Hepatocyte (in vitro differentiated cells): Measurements from ENCODE around the gene KNCN. TPM values are rescaled to one million over a fixed set of nuclear protein-coding genes. Genes with fewer than 3 reads are reported as not detected.

Experiments used
- DNase-seq: peaks from one replicate; pipeline ENCODE4 v3.0.0-alpha.2; 2016; ENCODE audit warnings: low spot score
- H2AFZ ChIP-seq: fragments of 200-600 bp; sonication (generic); 2 replicates; pipeline ENCODE4 v1.6.0; 2016; ENCODE audit warnings: antibody characterized with exemption, mild to moderate bottlenecking
- H3K27ac ChIP-seq: fragments of 200-600 bp; sonication (generic); 2 replicates; pipeline ENCODE4 v1.5.1; 2016; ENCODE audit warnings: mild to moderate bottlenecking
- H3K27me3 ChIP-seq: fragments of 200-600 bp; sonication (generic); 2 replicates; pipeline ENCODE4 v1.6.1; 2016
- H3K36me3 ChIP-seq: fragments of 200-600 bp; sonication (generic); replicated peaks from 2 replicates; pipeline ENCODE4 v1.5.1; 2016; ENCODE audit warnings: low read depth; ENCODE audit not compliant: insufficient read depth
- H3K4me1 ChIP-seq: fragments of 200-600 bp; sonication (generic); 2 replicates; pipeline ENCODE4 v1.5.1; 2016; ENCODE audit warnings: mild to moderate bottlenecking, moderate library complexity; ENCODE audit not compliant: insufficient read depth
- H3K4me2 ChIP-seq: fragments of 200-600 bp; sonication (generic); 2 replicates; pipeline ENCODE4 v1.6.0; 2016
- H3K4me3 ChIP-seq: fragments of 200-600 bp; sonication (generic); 2 replicates; pipeline ENCODE4 v1.5.1; 2016; ENCODE audit warnings: mild to moderate bottlenecking
- H3K79me2 ChIP-seq: fragments of 200-600 bp; sonication (generic); 2 replicates; pipeline ENCODE4 v1.6.0; 2017; ENCODE audit warnings: mild to moderate bottlenecking
- H3K9me2 ChIP-seq: fragments of 200-600 bp; sonication (generic); replicated peaks from 2 replicates; pipeline ENCODE4 v1.6.0; 2017; ENCODE audit warnings: mild to moderate bottlenecking; ENCODE audit not compliant: insufficient read depth
- H3K9me3 ChIP-seq: fragments of 200-600 bp; sonication (generic); 2 replicates; pipeline ENCODE4 v1.5.1; 2016; ENCODE audit warnings: low read depth, mild to moderate bottlenecking
- H4K20me1 ChIP-seq: fragments of 200-600 bp; sonication (generic); 2 replicates; pipeline ENCODE4 v1.6.0; 2016; ENCODE audit warnings: mild to moderate bottlenecking; ENCODE audit not compliant: insufficient read depth, poor library complexity, severe bottlenecking
- EZH2 ChIP-seq: fragments of 200-600 bp; sonication (generic); IDR thresholded peaks from 2 replicates; pipeline ENCODE4 v1.6.1; 2016; ENCODE audit warnings: antibody characterized with exemption, mild to moderate bottlenecking, borderline replicate concordance
- EZH2phosphoT487 ChIP-seq: fragments of 200-600 bp; sonication (generic); IDR thresholded peaks from one replicate; pipeline ENCODE4 v1.6.1; 2018; ENCODE audit warnings: antibody characterized with exemption, mild to moderate bottlenecking, low read depth, moderate library complexity; ENCODE audit not compliant: unreplicated experiment, severe bottlenecking
- WGBS: methylation state at CpG from one replicate; pipeline ENCODE4 v1.1.6; 2016; ENCODE audit warnings: low lambda C conversion rate; ENCODE audit errors: missing lambda C conversion rate; 5-methylcytosine and 5-hydroxymethylcytosine counted together
- polyA plus RNA-seq: library from polyadenylated mRNA; unstranded; fragments of >200 nt; fragmentation: Nextera tagmentation; extraction: Ambion mirVana; gene quantifications from 2 replicates; pipeline ENCODE4 v1.2.1, GENCODE V29; 2016
- total RNA-seq: library from RNA; depleted of rRNA; stranded (reverse); fragments of >200 nt; gene quantifications from 2 replicates; pipeline ENCODE4 v1.2.3, GENCODE V29; 2014
- TF ChIP-seq, protein P1 (sequence below): fragments of 200-600 bp; sonication (generic); IDR thresholded peaks from 2 replicates; pipeline ENCODE4 v1.5.1; 2016; ENCODE audit warnings: antibody characterized with exemption, mild to moderate bottlenecking; ENCODE audit not compliant: poor library complexity

KNCN gene
- total and polyA plus RNA-seq, 2 experiments from 2014 or later, result not detected

DNA sequence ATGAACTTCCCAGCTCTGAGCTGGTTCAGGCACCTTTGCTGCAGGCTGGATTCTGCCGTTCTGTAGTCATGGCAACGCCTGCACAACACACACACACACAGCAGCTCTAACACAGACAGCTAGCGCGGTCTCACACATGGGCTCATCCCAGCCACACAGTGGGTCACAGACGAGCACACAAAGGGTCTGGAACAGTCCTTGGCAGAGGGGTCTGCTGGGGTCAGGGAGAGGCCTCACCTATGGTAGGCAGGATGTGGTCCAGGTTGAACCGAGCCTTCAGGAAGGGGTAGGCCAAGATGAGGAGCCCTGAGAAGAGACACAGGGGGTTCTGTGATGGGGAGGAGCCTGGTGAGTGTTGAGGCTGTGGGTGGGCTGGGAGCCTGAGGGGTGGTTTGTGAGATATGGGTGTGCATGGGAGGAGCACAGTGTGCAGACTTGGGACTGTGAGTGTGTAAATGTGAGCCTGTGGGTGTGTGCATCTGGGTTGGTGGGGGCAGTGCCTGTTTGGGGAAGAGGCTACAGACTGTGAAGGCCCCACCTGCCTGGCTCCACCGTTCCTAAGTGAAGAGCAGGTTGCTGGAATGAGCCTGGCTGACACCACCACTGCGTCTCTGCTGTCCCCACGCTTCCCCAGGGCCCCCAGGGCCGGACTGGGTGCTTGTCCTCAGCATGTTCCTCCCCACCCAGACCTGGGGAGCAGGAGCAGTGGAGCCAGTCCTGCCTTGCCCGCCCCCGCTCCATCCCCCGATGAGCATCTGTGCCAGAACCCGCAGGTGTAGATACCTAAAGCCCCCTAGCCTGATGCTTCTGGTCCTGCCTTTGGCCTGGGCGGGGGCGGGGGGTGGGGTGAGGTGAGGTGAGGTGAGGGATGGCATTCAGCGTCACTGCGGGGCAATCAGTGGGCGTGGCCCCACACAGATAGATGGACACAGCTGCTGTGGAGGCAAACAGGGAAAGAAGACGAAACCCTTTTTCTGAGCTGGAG lies 1.5 kb downstream of the KNCN start:
- Histone ChIP-seq H3K9me2 (no peaks in the 10 kb centered on the region), H4K20me1 (no peaks in the 10 kb centered on the region), H3K27ac (no peak overlapping the region), H3K4me2 (no peak overlapping the region), H3K27me3 (peaks cover 23% of the 10 kb centered on the region), H2AFZ (no peak overlapping the region), H3K36me3 (no peaks in the 10 kb centered on the region), H3K79me2 (no peaks in the 10 kb centered on the region), H3K4me1 (no peaks in the 10 kb centered on the region), H3K4me3 (no peak overlapping the region), H3K9me3 (no peaks in the 10 kb centered on the region)
- peak; percentile 58 for DNase-seq
- 62% methylated on average over 17 of the region's 20 CpGs for WGBS
- no peak for TF ChIP-seq EZH2phosphoT487
- TF ChIP-seq, protein P1, sequence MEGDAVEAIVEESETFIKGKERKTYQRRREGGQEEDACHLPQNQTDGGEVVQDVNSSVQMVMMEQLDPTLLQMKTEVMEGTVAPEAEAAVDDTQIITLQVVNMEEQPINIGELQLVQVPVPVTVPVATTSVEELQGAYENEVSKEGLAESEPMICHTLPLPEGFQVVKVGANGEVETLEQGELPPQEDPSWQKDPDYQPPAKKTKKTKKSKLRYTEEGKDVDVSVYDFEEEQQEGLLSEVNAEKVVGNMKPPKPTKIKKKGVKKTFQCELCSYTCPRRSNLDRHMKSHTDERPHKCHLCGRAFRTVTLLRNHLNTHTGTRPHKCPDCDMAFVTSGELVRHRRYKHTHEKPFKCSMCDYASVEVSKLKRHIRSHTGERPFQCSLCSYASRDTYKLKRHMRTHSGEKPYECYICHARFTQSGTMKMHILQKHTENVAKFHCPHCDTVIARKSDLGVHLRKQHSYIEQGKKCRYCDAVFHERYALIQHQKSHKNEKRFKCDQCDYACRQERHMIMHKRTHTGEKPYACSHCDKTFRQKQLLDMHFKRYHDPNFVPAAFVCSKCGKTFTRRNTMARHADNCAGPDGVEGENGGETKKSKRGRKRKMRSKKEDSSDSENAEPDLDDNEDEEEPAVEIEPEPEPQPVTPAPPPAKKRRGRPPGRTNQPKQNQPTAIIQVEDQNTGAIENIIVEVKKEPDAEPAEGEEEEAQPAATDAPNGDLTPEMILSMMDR, result no peak
- no peak for TF ChIP-seq EZH2

DNA sequence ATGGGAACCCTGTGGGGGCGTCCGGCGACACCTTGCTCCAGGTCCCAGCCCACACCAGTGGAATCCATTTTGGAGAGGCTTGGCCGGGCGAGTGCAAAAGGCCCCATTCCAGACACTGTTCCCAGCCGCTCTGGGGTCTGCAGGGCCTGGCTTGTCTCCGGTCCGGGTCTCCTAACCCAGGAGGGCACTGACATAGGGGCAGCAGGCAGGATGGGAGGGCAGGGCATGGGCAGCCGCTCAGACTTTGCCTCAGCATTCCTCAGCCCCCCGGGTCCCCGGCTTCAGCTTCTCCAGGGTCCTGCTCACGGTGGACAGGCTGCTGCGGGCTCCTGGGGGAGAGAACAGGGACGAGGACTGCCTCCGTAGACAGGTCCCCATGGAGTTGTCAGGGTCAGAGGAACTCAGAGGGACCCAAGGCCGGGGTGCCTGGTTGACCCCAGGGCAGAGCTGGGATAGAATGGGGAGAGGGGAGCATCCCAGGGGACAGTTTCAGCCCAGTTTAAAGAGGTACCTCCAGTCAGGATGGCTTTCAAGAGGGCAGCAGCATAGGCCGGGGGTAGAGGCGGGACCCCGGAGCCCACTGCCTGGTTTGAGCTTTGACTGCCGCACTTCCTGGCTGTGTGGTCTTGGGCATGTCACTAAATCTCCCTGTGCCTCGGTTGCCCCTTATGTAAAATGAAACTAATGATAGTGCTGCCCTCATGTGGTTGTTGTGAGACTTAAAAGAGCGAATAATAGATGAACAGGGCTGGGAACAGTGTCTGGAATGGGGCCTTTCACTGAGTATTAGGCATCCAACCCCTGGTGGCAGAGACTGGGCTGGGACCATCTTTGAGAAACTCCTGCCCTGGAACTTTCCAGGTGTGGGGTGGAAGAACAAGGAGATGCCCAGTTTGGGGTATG lies 3.7 kb downstream of the KNCN start:
- Histone ChIP-seq H3K27ac (no peak overlapping the region), H3K36me3 (no peaks in the 10 kb centered on the region), H3K4me2 (no peak overlapping the region), H3K79me2 (no peaks in the 10 kb centered on the region), H3K4me1 (peaks cover 3% of the 10 kb centered on the region), H4K20me1 (no peaks in the 10 kb centered on the region), H2AFZ (no peak overlapping the region), H3K4me3 (no peak overlapping the region), H3K9me2 (no peaks in the 10 kb centered on the region), H3K27me3 (peaks cover 46% of the 10 kb centered on the region), H3K9me3 (no peaks in the 10 kb centered on the region)
- peak; percentile 54 for DNase-seq
- 80% methylated on average over 22 of the region's 22 CpGs for WGBS
- TF ChIP-seq EZH2 (no peak), EZH2phosphoT487 (no peak)
- TF ChIP-seq, protein P1, result peak; percentile 56

DNA sequence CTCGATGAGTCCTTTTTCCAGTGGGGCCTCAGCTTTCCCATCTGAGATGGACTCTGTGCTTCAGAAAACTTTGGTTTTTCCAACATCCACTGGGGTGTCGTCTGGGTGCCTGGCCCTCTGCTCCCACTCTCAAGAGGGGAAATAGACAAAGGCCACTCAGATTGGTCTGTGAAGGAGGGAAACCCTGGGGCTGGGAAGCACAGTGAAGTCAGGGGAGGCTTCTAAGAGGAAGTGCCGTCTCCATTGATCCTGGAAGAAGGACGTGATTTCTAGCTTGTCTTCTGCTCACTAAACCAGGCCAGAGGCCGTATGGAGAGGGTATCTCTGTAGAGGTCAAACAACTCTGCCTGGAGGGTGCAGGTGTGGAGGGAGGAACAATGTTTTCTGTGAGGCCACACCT lies 5.2 kb downstream of the KNCN start:
- no peak for TF ChIP-seq EZH2
- TF ChIP-seq, protein P1, result no peak
- no peak for TF ChIP-seq EZH2phosphoT487
- no peak for DNase-seq
- Histone ChIP-seq H3K27me3 (peaks cover 60% of the 10 kb centered on the region), H2AFZ (no peak overlapping the region), H3K9me3 (no peaks in the 10 kb centered on the region), H3K9me2 (no peaks in the 10 kb centered on the region), H3K27ac (no peak overlapping the region), H3K4me3 (no peak overlapping the region), H3K4me1 (peaks cover 3% of the 10 kb centered on the region), H3K36me3 (no peaks in the 10 kb centered on the region), H3K79me2 (no peaks in the 10 kb centered on the region), H4K20me1 (no peaks in the 10 kb centered on the region), H3K4me2 (no peak overlapping the region)
- WGBS, result 67% methylated on average over 5 of the region's 5 CpGs
